ENCODE measurements around the gene ALG11. TPM values are rescaled to one million over a fixed set of nuclear protein-coding genes. Genes with fewer than 3 reads are reported as not detected.
A peak's percentile ranks its signal among the peaks of the same experiment; 100 is the strongest.

The ALG11 gene
- total RNA-seq (10 to 100 TPM; 14.3 to 34.5 TPM), polyA plus RNA-seq (1 to 10 TPM; 5.4 to 9.5 TPM)

GRCh38 chr13:52011632-52012511, at the start of gene ALG11:
ALG11 (plus strand) TSS chr13:52012398; CDS start chr13:52012419, 21 bp downstream.
- peak; percentile 100 for DNase-seq (ENCODE audit: low spot score)
- Histone ChIP-seq H3K9me3 (ENCODE audit: control insufficient read depth in 4 of 4, low read length in 3 of 4) (no peaks in the 10 kb centered on the region), H3K9ac (ENCODE audit: low read depth in 1 of 2, low read length in 2 of 2) (peak within 1 kb of the TSS; percentile 95 to 100), H3K4me1 (ENCODE audit: control insufficient read depth in 4 of 4, insufficient read depth in 4 of 4, low read length in 3 of 4) (peaks cover 1 to 47% (median 36%) of the 10 kb centered on the region in 4 donors), H3K4me3 (ENCODE audit: low read depth in 1 of 3, low read length in 3 of 3) (peak within 1 kb of the TSS; percentile 84 to 98 (median 95)), H3K27ac (ENCODE audit: low read depth in 1 of 2, low read length in 2 of 2) (peak within 1 kb of the TSS; percentile 72 to 84), H3K27me3 (ENCODE audit: control insufficient read depth in 4 of 4, insufficient read depth in 4 of 4, low read length in 3 of 4) (no peaks in the 10 kb centered on the region), H3K36me3 (ENCODE audit: control insufficient read depth in 4 of 4, insufficient read depth in 3 of 4, low read depth in 1 of 4, low read length in 3 of 4) (no peaks in the 10 kb centered on the region)
- TF ChIP-seq HNF4G (IDR thresholded peaks at IDR 0.05) (no peak), SP1 (IDR thresholded peaks at IDR 0.05) (peak; percentile 92), MAX (IDR thresholded peaks at IDR 0.05) (peak; percentile 63), ATF3 (IDR thresholded peaks at IDR 0.05) (no peak), HNF4A (conservative IDR thresholded peaks at IDR 0.05) (peak; percentile 72 to 80), FOXA2 (IDR thresholded peaks at IDR 0.05) (peak; percentile 5), ZBTB33 (IDR thresholded peaks at IDR 0.05) (peak; percentile 48), YY1 (IDR thresholded peaks at IDR 0.05) (peak; percentile 98), TAF1 (conservative IDR thresholded peaks at IDR 0.05) (peak; percentile 34), JUND (IDR thresholded peaks at IDR 0.05) (no peak), NR2F2 (IDR thresholded peaks at IDR 0.05) (no peak), CTCF (IDR thresholded peaks at IDR 0.05; ENCODE audit: low read depth, low read length, missing input control) (no peak), REST (IDR thresholded peaks at IDR 0.05) (peak; percentile 57), GABPA (IDR thresholded peaks at IDR 0.05 in 1 of 2, conservative IDR thresholded peaks at IDR 0.05 in 1 of 2) (peak in 1 of 2 donors; percentile 72), EGR1 (IDR thresholded peaks at IDR 0.05; ENCODE audit: low read depth in 2 of 2) (peak; percentile 94 to 95), RAD21 (IDR thresholded peaks at IDR 0.05) (no peak), FOXA1 (IDR thresholded peaks at IDR 0.05) (no peak), RXRA (IDR thresholded peaks at IDR 0.05) (peak in 1 of 2 donors; percentile 41)
- WGBS: under 1% methylated on average over 82 of the region's 82 CpGs

Data from liver (tissue), 9 donors.